GM18517 (cell line): ENCODE data around the gene DTD1.

ENCODE experiments used
- ATAC-seq: cut with Tn5 transposase; IDR thresholded peaks from one replicate; pipeline ENCODE4 v1.9.1; 2021; ENCODE audit warnings: mild to moderate bottlenecking, moderate library complexity; ENCODE audit not compliant: unreplicated experiment

Gene DTD1

GRCh38 chr20:18698735-18699380, 111.0 kb downstream of the DTD1 start:
- no peak for ATAC-seq

- no peak for ATAC-seq
Measured at GRCh38 chr20:18701969-18702368, 114.1 kb downstream of the DTD1 start.

- no peak for ATAC-seq
Measured at GRCh38 chr20:18702736-18703135, 114.9 kb downstream of the DTD1 start.

- ATAC-seq: no peak
Measured at GRCh38 chr20:18705490-18705889, 117.6 kb downstream of the DTD1 start.

GRCh38 chr20:18705910-18706309, 118.1 kb downstream of the DTD1 start:
- no peak for ATAC-seq

- ATAC-seq: no peak
Measured at GRCh38 chr20:18712131-18712530, 124.3 kb downstream of the DTD1 start.

GRCh38 chr20:18712882-18713281, 125.0 kb downstream of the DTD1 start:
- no peak for ATAC-seq

- no peak for ATAC-seq
Measured at GRCh38 chr20:18715564-18715963, 127.7 kb downstream of the DTD1 start.

- ATAC-seq: no peak
Measured at GRCh38 chr20:18717062-18717461, 129.2 kb downstream of the DTD1 start.

GRCh38 chr20:18718129-18718528, 130.3 kb downstream of the DTD1 start:
- ATAC-seq: no peak

- ATAC-seq: no peak
Measured at GRCh38 chr20:18719426-18719825, 131.6 kb downstream of the DTD1 start.

GRCh38 chr20:18721551-18722115, 133.8 kb downstream of the DTD1 start:
- ATAC-seq: no peak

- no peak for ATAC-seq
Measured at GRCh38 chr20:18722371-18722770, 134.5 kb downstream of the DTD1 start.

GRCh38 chr20:18724077-18724476, 136.2 kb downstream of the DTD1 start:
- ATAC-seq: no peak

- ATAC-seq: no peak
Measured at GRCh38 chr20:18724788-18725464, 137.1 kb downstream of the DTD1 start.

- ATAC-seq: no peak
Measured at GRCh38 chr20:18727032-18727508, 139.2 kb downstream of the DTD1 start.

GRCh38 chr20:18728165-18728869, 140.5 kb downstream of the DTD1 start:
- peak; percentile 93 for ATAC-seq

GRCh38 chr20:18728870-18729224, 141.0 kb downstream of the DTD1 start:
- ATAC-seq: peak; percentile 49

GRCh38 chr20:18729231-18729825, 141.5 kb downstream of the DTD1 start:
- no peak for ATAC-seq

GRCh38 chr20:18731940-18732339, 144.1 kb downstream of the DTD1 start:
- no peak for ATAC-seq

GRCh38 chr20:18734525-18735189, 146.8 kb downstream of the DTD1 start:
- ATAC-seq: no peak
